ENCODE results near the gene BTBD16.

DNA sequence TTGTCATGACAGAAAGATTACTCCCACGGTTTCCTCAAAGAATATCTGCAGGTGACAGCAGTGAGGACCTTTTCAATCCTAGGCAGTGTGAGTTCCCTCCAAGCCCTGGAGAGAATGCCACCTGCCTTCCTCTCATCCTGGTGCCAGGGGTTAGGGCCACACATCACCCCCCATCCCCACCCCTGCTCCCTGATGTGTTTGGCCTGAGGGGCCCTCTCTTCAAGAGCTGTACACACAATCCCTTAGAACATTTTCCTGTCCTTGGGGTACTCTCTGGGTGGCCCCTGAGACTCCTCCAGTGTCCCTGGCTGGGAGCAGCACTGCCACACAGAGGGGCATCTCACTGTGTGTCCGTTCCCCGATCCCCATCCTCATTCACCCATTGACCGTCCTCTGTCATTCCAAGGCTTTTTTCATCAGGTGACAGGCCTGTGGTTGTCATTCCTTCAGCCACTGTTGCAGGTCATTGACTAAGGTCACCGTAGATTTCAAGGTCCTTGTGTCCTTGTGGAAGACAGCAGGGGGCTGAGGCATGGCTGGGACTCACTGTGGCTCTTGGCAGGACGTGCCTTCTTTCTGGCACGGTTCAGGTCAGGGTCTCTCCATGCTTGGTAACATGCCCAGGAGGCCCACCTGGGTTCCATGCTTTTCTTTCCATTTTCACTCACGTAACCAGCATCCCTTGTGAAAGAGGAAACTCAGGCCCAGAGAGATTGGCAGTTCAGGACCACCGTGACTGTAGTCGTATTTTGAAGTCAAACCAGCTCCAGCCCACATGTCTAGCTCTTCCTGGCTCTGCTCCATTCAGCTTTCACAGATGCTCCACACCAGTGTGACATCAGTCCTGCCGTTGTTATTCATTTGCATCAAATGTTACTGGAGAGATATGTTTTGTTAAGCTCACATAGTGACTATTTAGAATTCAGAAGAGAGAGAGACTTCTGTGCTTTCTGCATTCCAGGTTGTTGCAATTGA, 26.8 kb upstream of the BTBD16 start:
- TF ChIP-seq, protein P1, sequence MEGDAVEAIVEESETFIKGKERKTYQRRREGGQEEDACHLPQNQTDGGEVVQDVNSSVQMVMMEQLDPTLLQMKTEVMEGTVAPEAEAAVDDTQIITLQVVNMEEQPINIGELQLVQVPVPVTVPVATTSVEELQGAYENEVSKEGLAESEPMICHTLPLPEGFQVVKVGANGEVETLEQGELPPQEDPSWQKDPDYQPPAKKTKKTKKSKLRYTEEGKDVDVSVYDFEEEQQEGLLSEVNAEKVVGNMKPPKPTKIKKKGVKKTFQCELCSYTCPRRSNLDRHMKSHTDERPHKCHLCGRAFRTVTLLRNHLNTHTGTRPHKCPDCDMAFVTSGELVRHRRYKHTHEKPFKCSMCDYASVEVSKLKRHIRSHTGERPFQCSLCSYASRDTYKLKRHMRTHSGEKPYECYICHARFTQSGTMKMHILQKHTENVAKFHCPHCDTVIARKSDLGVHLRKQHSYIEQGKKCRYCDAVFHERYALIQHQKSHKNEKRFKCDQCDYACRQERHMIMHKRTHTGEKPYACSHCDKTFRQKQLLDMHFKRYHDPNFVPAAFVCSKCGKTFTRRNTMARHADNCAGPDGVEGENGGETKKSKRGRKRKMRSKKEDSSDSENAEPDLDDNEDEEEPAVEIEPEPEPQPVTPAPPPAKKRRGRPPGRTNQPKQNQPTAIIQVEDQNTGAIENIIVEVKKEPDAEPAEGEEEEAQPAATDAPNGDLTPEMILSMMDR (IDR thresholded peaks at IDR 0.05) = no peak
- TF ChIP-seq ZFX (IDR thresholded peaks at IDR 0.05; ENCODE audit: borderline replicate concordance) = no peak
